ENCODE measurements around the gene NUDT11.
A peak's percentile ranks its signal among the peaks of the same experiment; 100 is the strongest.
"Not testable (repeated sequence)": the region's sequence is repeated elsewhere in the genome, so short reads cannot be mapped to it uniquely, and the experiment has no call there.

The NUDT11 gene

GRCh38 chrX:51496501-51497291, at the start of gene NUDT11:
NUDT11 (minus strand) TSS chrX:51496592; CDS start chrX:51496444, 148 bp downstream.
- no peak within 1 kb of the TSS for H3K27ac ChIP-seq (ENCODE audit: low read length)
- H3K27me3 ChIP-seq (ENCODE audit: insufficient read depth, low read length), result peaks cover 3% of the 10 kb centered on the region; the same call in 1 of the 2 replicates
- H3K9me3 ChIP-seq (ENCODE audit: insufficient read depth, low read depth, low read length), result no peaks in the 10 kb centered on the region
- no peaks in the 10 kb centered on the region; the same call in 1 of the 2 replicates for H3K4me1 ChIP-seq (ENCODE audit: insufficient read depth, low read length)
- H3K4me3 ChIP-seq (ENCODE audit: low read length), result peak within 1 kb of the TSS; percentile 80
- peak within 1 kb of the TSS; percentile 63; the same call in 1 of the 2 replicates for H3K9ac ChIP-seq (ENCODE audit: low read depth, low read length)
- peaks cover 1% of the 10 kb centered on the region; the same call in 1 of the 2 replicates for H3K36me3 ChIP-seq (ENCODE audit: insufficient read depth, low read depth, low read length)

- Histone ChIP-seq H3K36me3 (ENCODE audit: insufficient read depth, low read depth, low read length) (no peaks in the 10 kb centered on the region), H3K4me1 (ENCODE audit: insufficient read depth, low read length) (no peaks in the 10 kb centered on the region), H3K27me3 (ENCODE audit: insufficient read depth, low read length) (no peaks in the 10 kb centered on the region), H3K9me3 (ENCODE audit: insufficient read depth, low read depth, low read length) (peaks cover 5% of the 10 kb centered on the region; the same call in 1 of the 2 replicates), H3K4me3 (ENCODE audit: low read length) (no peak overlapping the region), H3K9ac (ENCODE audit: low read depth, low read length) (no peak overlapping the region), H3K27ac (ENCODE audit: low read length) (no peak overlapping the region)
Measured at GRCh38 chrX:51520393-51520792, 24.0 kb upstream of the NUDT11 start.

GRCh38 chrX:51519131-51519530, 22.7 kb upstream of the NUDT11 start:
- H3K9ac ChIP-seq (ENCODE audit: low read depth, low read length); H3K4me1 ChIP-seq (ENCODE audit: insufficient read depth, low read length); H3K27ac ChIP-seq (ENCODE audit: low read length); H3K9me3 ChIP-seq (ENCODE audit: insufficient read depth, low read depth, low read length); H3K27me3 ChIP-seq (ENCODE audit: insufficient read depth, low read length); H3K36me3 ChIP-seq (ENCODE audit: insufficient read depth, low read depth, low read length); H3K4me3 ChIP-seq (ENCODE audit: low read length): not testable (repeated sequence)

GRCh38 chrX:51507551-51507950, 11.2 kb upstream of the NUDT11 start:
- Histone ChIP-seq H3K27me3 (ENCODE audit: insufficient read depth, low read length) (no peaks in the 10 kb centered on the region), H3K27ac (ENCODE audit: low read length) (no peak overlapping the region), H3K9ac (ENCODE audit: low read depth, low read length) (no peak overlapping the region), H3K9me3 (ENCODE audit: insufficient read depth, low read depth, low read length) (no peaks in the 10 kb centered on the region), H3K4me3 (ENCODE audit: low read length) (no peak overlapping the region), H3K4me1 (ENCODE audit: insufficient read depth, low read length) (no peaks in the 10 kb centered on the region), H3K36me3 (ENCODE audit: insufficient read depth, low read depth, low read length) (no peaks in the 10 kb centered on the region)

GRCh38 chrX:51495701-51496488, 497 bp downstream of the NUDT11 start:
- peak overlapping the region; percentile 80 for H3K4me3 ChIP-seq (ENCODE audit: low read length)
- not testable (repeated sequence) for H3K4me1 ChIP-seq (ENCODE audit: insufficient read depth, low read length); H3K27ac ChIP-seq (ENCODE audit: low read length); H3K9me3 ChIP-seq (ENCODE audit: insufficient read depth, low read depth, low read length); H3K36me3 ChIP-seq (ENCODE audit: insufficient read depth, low read depth, low read length); H3K27me3 ChIP-seq (ENCODE audit: insufficient read depth, low read length)
- peak overlapping the region; percentile 61; the same call in 1 of the 2 replicates for H3K9ac ChIP-seq (ENCODE audit: low read depth, low read length)

GRCh38 chrX:51494409-51494808, 2.0 kb downstream of the NUDT11 start:
- H3K27ac ChIP-seq (ENCODE audit: low read length), result no peak overlapping the region
- peaks cover 3% of the 10 kb centered on the region; the same call in 1 of the 2 replicates for H3K27me3 ChIP-seq (ENCODE audit: insufficient read depth, low read length)
- H3K9ac ChIP-seq (ENCODE audit: low read depth, low read length), result peak overlapping the region; percentile 61; the same call in 1 of the 2 replicates
- no peaks in the 10 kb centered on the region; the same call in 1 of the 2 replicates for H3K4me1 ChIP-seq (ENCODE audit: insufficient read depth, low read length)
- H3K9me3 ChIP-seq (ENCODE audit: insufficient read depth, low read depth, low read length), result no peaks in the 10 kb centered on the region
- H3K4me3 ChIP-seq (ENCODE audit: low read length), result peak overlapping the region; percentile 80
- peaks cover 14% of the 10 kb centered on the region; the same call in 1 of the 2 replicates for H3K36me3 ChIP-seq (ENCODE audit: insufficient read depth, low read depth, low read length)

GRCh38 chrX:51487960-51488267, 8.5 kb downstream of the NUDT11 start:
- no peaks in the 10 kb centered on the region for H3K9me3 ChIP-seq (ENCODE audit: insufficient read depth, low read depth, low read length)
- H3K36me3 ChIP-seq (ENCODE audit: insufficient read depth, low read depth, low read length), result peaks cover 14% of the 10 kb centered on the region; the same call in 1 of the 2 replicates
- no peaks in the 10 kb centered on the region for H3K27me3 ChIP-seq (ENCODE audit: insufficient read depth, low read length)
- no peak overlapping the region for H3K4me3 ChIP-seq (ENCODE audit: low read length)
- H3K4me1 ChIP-seq (ENCODE audit: insufficient read depth, low read length), result no peaks in the 10 kb centered on the region
- no peak overlapping the region for H3K27ac ChIP-seq (ENCODE audit: low read length)
- no peak overlapping the region for H3K9ac ChIP-seq (ENCODE audit: low read depth, low read length)

- H3K27me3 ChIP-seq (ENCODE audit: insufficient read depth, low read length), result no peaks in the 10 kb centered on the region
- H3K4me1 ChIP-seq (ENCODE audit: insufficient read depth, low read length), result no peaks in the 10 kb centered on the region
Measured at GRCh38 chrX:51484616-51485015, 11.8 kb downstream of the NUDT11 start.

GRCh38 chrX:51482411-51482810, 14.0 kb downstream of the NUDT11 start:
- H3K27me3 ChIP-seq (ENCODE audit: insufficient read depth, low read length); H3K9ac ChIP-seq (ENCODE audit: low read depth, low read length); H3K36me3 ChIP-seq (ENCODE audit: insufficient read depth, low read depth, low read length); H3K9me3 ChIP-seq (ENCODE audit: insufficient read depth, low read depth, low read length); H3K4me1 ChIP-seq (ENCODE audit: insufficient read depth, low read length); H3K4me3 ChIP-seq (ENCODE audit: low read length); H3K27ac ChIP-seq (ENCODE audit: low read length): not testable (repeated sequence)

More at GRCh38 chrX:51484616-51485015, 11.8 kb downstream of the NUDT11 start:
- Histone ChIP-seq H3K4me3 (ENCODE audit: low read length) (no peak overlapping the region), H3K36me3 (ENCODE audit: insufficient read depth, low read depth, low read length) (no peaks in the 10 kb centered on the region), H3K27ac (ENCODE audit: low read length) (no peak overlapping the region), H3K9ac (ENCODE audit: low read depth, low read length) (no peak overlapping the region), H3K9me3 (ENCODE audit: insufficient read depth, low read depth, low read length) (no peaks in the 10 kb centered on the region)

- Histone ChIP-seq H3K9me3 (ENCODE audit: insufficient read depth, low read depth, low read length) (no peaks in the 10 kb centered on the region), H3K4me3 (ENCODE audit: low read length) (no peak overlapping the region), H3K9ac (ENCODE audit: low read depth, low read length) (no peak overlapping the region), H3K4me1 (ENCODE audit: insufficient read depth, low read length) (no peaks in the 10 kb centered on the region), H3K27ac (ENCODE audit: low read length) (no peak overlapping the region), H3K27me3 (ENCODE audit: insufficient read depth, low read length) (no peaks in the 10 kb centered on the region), H3K36me3 (ENCODE audit: insufficient read depth, low read depth, low read length) (no peaks in the 10 kb centered on the region)
Measured at GRCh38 chrX:51476930-51477329, 19.5 kb downstream of the NUDT11 start.

GRCh38 chrX:51463322-51463721, 33.1 kb downstream of the NUDT11 start:
- Histone ChIP-seq H3K4me3 (ENCODE audit: low read length) (no peak overlapping the region), H3K9me3 (ENCODE audit: insufficient read depth, low read depth, low read length) (no peaks in the 10 kb centered on the region), H3K27me3 (ENCODE audit: insufficient read depth, low read length) (no peaks in the 10 kb centered on the region), H3K4me1 (ENCODE audit: insufficient read depth, low read length) (no peaks in the 10 kb centered on the region), H3K36me3 (ENCODE audit: insufficient read depth, low read depth, low read length) (no peaks in the 10 kb centered on the region), H3K27ac (ENCODE audit: low read length) (no peak overlapping the region), H3K9ac (ENCODE audit: low read depth, low read length) (no peak overlapping the region)
